Pericardium fibroblast (primary cell): ENCODE measurements around the gene AIRE. TPM values are rescaled to one million over a fixed set of nuclear protein-coding genes. Genes with fewer than 3 reads are reported as not detected.

ENCODE experiments used
- total RNA-seq: library from RNA; depleted of rRNA; stranded (reverse); fragments of >200 nt; gene quantifications from 2 replicates; pipeline ENCODE4 v1.2.3, GENCODE V29; 2015

Gene AIRE
- not detected in 2 replicates for total RNA-seq

GRCh38 chr21:44285138-44285992, at the start of gene AIRE:
TSS of gene AIRE (plus strand) at chr21:44285876. CDS start at chr21:44286007, 131 bp downstream.

GRCh38 chr21:44240842-44241241, 44.8 kb upstream of the AIRE start, which contains the start of gene ICOSLG:
TSS of gene ICOSLG (minus strand) at chr21:44240943. CDS start at chr21:44240817, 126 bp downstream.

GRCh38 chr21:44261675-44262295, 23.9 kb upstream of the AIRE start, which contains the start of gene DNMT3L:
TSS of gene DNMT3L (minus strand) at chr21:44261897. CDS start at chr21:44261259, 638 bp downstream.

GRCh38 chr21:44299458-44300261, 14.0 kb downstream of the AIRE start, which contains the start of gene PFKL:
TSS of gene PFKL (plus strand) at chr21:44300053. CDS start at chr21:44300106, 53 bp downstream.

GRCh38 chr21:44338971-44339910, 53.6 kb downstream of the AIRE start, which contains the start of gene CFAP410:
TSS of gene CFAP410 (minus strand) at chr21:44339390. CDS start at chr21:44339194, 196 bp downstream.

Other genes with a start within 250 kb of the AIRE start
- 2.2 and 11.2 TPM in 2 replicates for gene PWP2, start 178.5 kb upstream of the AIRE start, total RNA-seq
- gene GATD3, start 152.2 kb upstream of the AIRE start, total RNA-seq: 9.9 and 68.1 TPM in 2 replicates
- 0.35 TPM in 1 of 2 replicates, not detected in the other for gene ICOSLG, start 44.9 kb upstream of the AIRE start, total RNA-seq
- not detected in 2 replicates for gene DNMT3L, start 24.0 kb upstream of the AIRE start, total RNA-seq
- 96.3 and 149 TPM in 2 replicates for gene PFKL, start 14.2 kb downstream of the AIRE start, total RNA-seq
- gene CFAP410, start 53.5 kb downstream of the AIRE start, total RNA-seq: 18.7 and 21.5 TPM in 2 replicates
- not detected in 2 replicates for gene TRPM2, start 67.7 kb downstream of the AIRE start, total RNA-seq
- 3.0 and 3.5 TPM in 2 replicates for gene LRRC3, start 169.6 kb downstream of the AIRE start, total RNA-seq